H1 (cell line): ENCODE results near the gene TRIM59. TPM values are rescaled to one million over a fixed set of nuclear protein-coding genes. Genes with fewer than 3 reads are reported as not detected.
A peak's percentile ranks its signal among the peaks of the same experiment; 100 is the strongest.

ENCODE experiments used
- CTCF ChIA-PET: fragments of 300-600 bp; sonication (Branson Sonifier 250); formaldehyde crosslinking; loops from one replicate; lab custom pipeline; 2021; ENCODE audit not compliant: partially characterized antibody; lab: Charles Lee
- POLR2A ChIA-PET: fragments of 300-600 bp; sonication (Branson Sonifier 250); formaldehyde crosslinking; loops from one replicate; lab custom pipeline; 2021; ENCODE audit warnings: inconsistent platforms; ENCODE audit not compliant: partially characterized antibody; lab: Charles Lee
- DNase-seq, 2 experiments: peaks; one replicate each; pipeline versions ENCODE4 v3.0.0 to v3.0.0-alpha.2; 2010 to 2022; ENCODE audit warnings: low spot score in 2 of 2, low read depth in 1 of 2, mixed read lengths in 1 of 2
- FAIRE-seq: peaks from 2 replicates; lab custom pipeline; 2011; peaks lifted over from hg19 to GRCh38; lab: Jason Lieb, UNC
- H2AFZ ChIP-seq: 2 replicates; pipeline ENCODE4 v1.8.1; 2012; ENCODE audit warnings: low read length, inconsistent platforms
- H2AK5ac ChIP-seq: 2 replicates; pipeline ENCODE4 v1.6.1; 2013; ENCODE audit warnings: low read depth, low read length
- H2BK120ac ChIP-seq: replicated peaks from 2 replicates; pipeline ENCODE3; 2013; ENCODE audit warnings: low read depth, low read length, inconsistent platforms
- H2BK12ac ChIP-seq: 2 replicates; pipeline ENCODE4 v1.6.1; 2013; ENCODE audit warnings: low read depth, low read length
- H2BK15ac ChIP-seq: 2 replicates; pipeline ENCODE4 v1.6.1; 2013; ENCODE audit warnings: low read length
- H2BK20ac ChIP-seq: 2 replicates; pipeline ENCODE4 v1.6.1; 2013; ENCODE audit warnings: low read length
- H2BK5ac ChIP-seq: 2 replicates; pipeline ENCODE4 v1.6.1; 2013; ENCODE audit warnings: low read depth, low read length
- H3K14ac ChIP-seq: 2 replicates; pipeline ENCODE4 v1.6.1; 2013; ENCODE audit warnings: inconsistent platforms; ENCODE audit not compliant: insufficient read length
- H3K18ac ChIP-seq: 2 replicates; pipeline ENCODE4 v1.6.1; 2013; ENCODE audit warnings: low read length; ENCODE audit errors: extremely low read depth
- H3K23ac ChIP-seq: 2 replicates; pipeline ENCODE4 v1.6.1; 2013; ENCODE audit warnings: inconsistent platforms; ENCODE audit not compliant: insufficient read length
- H3K23me2 ChIP-seq: 2 replicates; pipeline ENCODE4 v1.6.1; 2013; ENCODE audit warnings: low read depth, low read length
- H3K27ac ChIP-seq: 2 replicates; pipeline ENCODE4 v1.6.1; 2011; ENCODE audit warnings: low read depth, low read length, inconsistent platforms
- H3K27me3 ChIP-seq, 4 experiments: replicated peaks in 1 of 4; 1 replicate in 1 of 4; 2 replicates in 3 of 4; pipeline versions ENCODE4 v1.6.1 to v1.8.1; 2011 to 2013; ENCODE audit warnings: low read length in 3 of 4, mild to moderate bottlenecking in 3 of 4, inconsistent platforms in 2 of 4, mixed read lengths in 2 of 4, moderate library complexity in 1 of 4; ENCODE audit not compliant: control insufficient read depth in 3 of 4, insufficient read depth in 3 of 4; ENCODE audit errors: extremely low read depth in 1 of 4
- H3K36me3 ChIP-seq, 4 experiments: 2 replicates each; pipeline versions ENCODE4 v1.6.1 to v1.8.1; 2011 to 2013; ENCODE audit warnings: mild to moderate bottlenecking in 4 of 4, low read length in 3 of 4, moderate library complexity in 2 of 4, control low read depth in 1 of 4, inconsistent platforms in 1 of 4; ENCODE audit not compliant: insufficient read depth in 4 of 4, control insufficient read depth in 2 of 4
- H3K4ac ChIP-seq: replicated peaks from 2 replicates; pipeline ENCODE3; 2013; ENCODE audit warnings: low read length, low read depth, mixed read lengths, inconsistent platforms; ENCODE audit not compliant: insufficient read length
- H3K4me1 ChIP-seq, 4 experiments: replicated peaks in 1 of 4; 1 replicate in 1 of 4; 2 replicates in 3 of 4; pipeline versions ENCODE4 v1.6.1 to v1.8.1; 2011 to 2013; ENCODE audit warnings: low read length in 3 of 4, inconsistent platforms in 2 of 4, mixed read lengths in 1 of 4; ENCODE audit not compliant: insufficient read depth in 4 of 4, control insufficient read depth in 3 of 4
- H3K4me2 ChIP-seq, 2 experiments: 2 replicates each; pipeline versions ENCODE4 v1.6.1 to v1.8.1; 2011 to 2013; ENCODE audit warnings: low read depth in 2 of 2, low read length in 2 of 2, control low read depth in 1 of 2, inconsistent platforms in 1 of 2, mild to moderate bottlenecking in 1 of 2; ENCODE audit not compliant: insufficient read depth in 1 of 2
- H3K4me3 ChIP-seq, 4 experiments: fragments of 200-600, 300-600 bp in 1 of 4; sonication (generic), shearing (Covaris generic), sonication (Bioruptor Twin) in 1 of 4; 2 replicates each; pipeline versions ENCODE4 v1.5.1 to v1.8.1; 2011 to 2016; ENCODE audit warnings: low read length in 4 of 4, low read depth in 3 of 4, control low read depth in 2 of 4, inconsistent platforms in 2 of 4, mild to moderate bottlenecking in 2 of 4, mixed read lengths in 1 of 4, moderate library complexity in 1 of 4; ENCODE audit not compliant: insufficient read depth in 2 of 4; ENCODE audit errors: extremely low read depth in 1 of 4
- H3K56ac ChIP-seq: replicated peaks from 2 replicates; pipeline ENCODE3; 2013; ENCODE audit warnings: low read depth, mild to moderate bottlenecking, mixed read lengths, low read length, inconsistent platforms; ENCODE audit not compliant: insufficient read length
- H3K79me1 ChIP-seq: 2 replicates; pipeline ENCODE4 v1.6.1; 2013; ENCODE audit warnings: low read depth, low read length, control low read depth
- H3K79me2 ChIP-seq, 2 experiments: 2 replicates each; pipeline versions ENCODE4 v1.6.1 to v1.8.1; 2012 to 2013; ENCODE audit warnings: low read length in 2 of 2, mild to moderate bottlenecking in 2 of 2, inconsistent platforms in 1 of 2; ENCODE audit not compliant: insufficient read depth in 2 of 2, control insufficient read depth in 1 of 2
- H3K9ac ChIP-seq, 4 experiments: replicated peaks in 1 of 4; 1 replicate in 1 of 4; 2 replicates in 3 of 4; pipeline versions ENCODE4 v1.6.1 to v1.8.1; 2011 to 2013; ENCODE audit warnings: low read depth in 3 of 4, low read length in 3 of 4, control low read depth in 2 of 4, mild to moderate bottlenecking in 2 of 4, moderate library complexity in 2 of 4, inconsistent platforms in 1 of 4; ENCODE audit errors: extremely low read depth in 1 of 4
- H3K9me3 ChIP-seq, 2 experiments: 2 replicates each; pipeline versions ENCODE4 v1.6.1 to v1.8.1; 2012 to 2013; ENCODE audit warnings: mild to moderate bottlenecking in 2 of 2, moderate library complexity in 2 of 2, control low read depth in 1 of 2, inconsistent platforms in 1 of 2, low read depth in 1 of 2, low read length in 1 of 2, mixed read lengths in 1 of 2; ENCODE audit not compliant: insufficient read depth in 2 of 2
- H4K20me1 ChIP-seq, 2 experiments: replicated peaks in 1 of 2; 2 replicates each; pipeline versions ENCODE3 to v1.8.1; 2011 to 2013; ENCODE audit warnings: inconsistent platforms in 2 of 2, low read length in 2 of 2, mild to moderate bottlenecking in 1 of 2; ENCODE audit not compliant: insufficient read depth in 2 of 2, control insufficient read depth in 1 of 2
- H4K5ac ChIP-seq: 2 replicates; pipeline ENCODE4 v1.6.1; 2013; ENCODE audit warnings: low read length, low read depth, mixed read lengths, inconsistent platforms; ENCODE audit not compliant: insufficient read length
- H4K8ac ChIP-seq: 2 replicates; pipeline ENCODE4 v1.8.0; 2013; ENCODE audit warnings: mild to moderate bottlenecking, moderate library complexity, low read length, inconsistent platforms; ENCODE audit not compliant: insufficient read depth; ENCODE audit errors: extremely low read depth
- H4K91ac ChIP-seq: replicated peaks from 2 replicates; pipeline ENCODE3; 2013; ENCODE audit warnings: low read length, mixed read lengths, inconsistent platforms; ENCODE audit not compliant: insufficient read length
- RAD21 ChIP-seq, 2 experiments: IDR thresholded peaks in 1 of 2; conservative IDR thresholded peaks in 1 of 2; 2 replicates each; pipeline ENCODE4 v1.6.1; 2011; ENCODE audit warnings: low read depth in 2 of 2, low read length in 2 of 2, improper control_type of control experiment in 1 of 2, inconsistent platforms in 1 of 2, mild to moderate bottlenecking in 1 of 2, moderate library complexity in 1 of 2
- SP4 ChIP-seq: IDR thresholded peaks from 2 replicates; pipeline ENCODE4 v1.6.1; 2012; ENCODE audit warnings: low read length, inconsistent platforms
- WGBS, 2 experiments: shearing (Covaris generic) in 1 of 2; methylation state at CpG; one replicate each; pipeline versions ENCODE4 v1.1.6 to v1.1.7; 2013 to 2015; ENCODE audit warnings: low lambda C conversion rate in 2 of 2, mixed read lengths in 2 of 2, inconsistent platforms in 1 of 2, low coverage in 1 of 2, missing lambda C conversion rate in 1 of 2; ENCODE audit not compliant: insufficient replicate concordance in 2 of 2, insufficient coverage in 1 of 2, insufficient read length in 1 of 2; ENCODE audit errors: extremely low coverage in 1 of 2, missing lambda C conversion rate in 1 of 2; 5-methylcytosine and 5-hydroxymethylcytosine counted together
- polyA plus RNA-seq, 7 experiments: library from polyadenylated mRNA; depleted of rRNA in 3 of 7; stranded (reverse) in 5 of 7; unstranded in 2 of 7; fragments of >200 nt in 5 of 7; fragments of 200-250 nt in 2 of 7; gene quantifications; 1 replicate in 5 of 7; 2 replicates in 1 of 7; 4 replicates in 1 of 7; pipeline versions ENCODE4 v1.2.1 to v1.2.3, GENCODE V29; 2011 to 2013; ENCODE audit warnings: missing spikeins in 2 of 7, mixed read lengths in 2 of 7
- total RNA-seq: library from RNA; stranded (reverse); fragmentation: NEBNext Ultra II Directional; extraction: Animal tissue kit (Norgen Biotek cat#: 25700); gene quantifications from 2 replicates; pipeline ENCODE4 v1.2.1, GENCODE V29; 2021
- TF ChIP-seq, protein P1 (sequence below), 3 experiments: IDR thresholded peaks; 1 replicate in 2 of 3; 2 replicates in 1 of 3; pipeline versions ENCODE4 v1.5.1 to v1.6.1; 2011; ENCODE audit warnings: low read length in 3 of 3, mild to moderate bottlenecking in 3 of 3, inconsistent platforms in 2 of 3, low read depth in 1 of 3, moderate library complexity in 1 of 3; ENCODE audit not compliant: insufficient read depth in 1 of 3; ENCODE audit errors: control extremely low read depth in 1 of 3

Gene TRIM59
- total and polyA plus RNA-seq, 2 of the 8 experiments (the other 6 are each of a cell fraction or from before 2014, with no cell fraction given), result 11.6 to 53.4 TPM

DNA sequence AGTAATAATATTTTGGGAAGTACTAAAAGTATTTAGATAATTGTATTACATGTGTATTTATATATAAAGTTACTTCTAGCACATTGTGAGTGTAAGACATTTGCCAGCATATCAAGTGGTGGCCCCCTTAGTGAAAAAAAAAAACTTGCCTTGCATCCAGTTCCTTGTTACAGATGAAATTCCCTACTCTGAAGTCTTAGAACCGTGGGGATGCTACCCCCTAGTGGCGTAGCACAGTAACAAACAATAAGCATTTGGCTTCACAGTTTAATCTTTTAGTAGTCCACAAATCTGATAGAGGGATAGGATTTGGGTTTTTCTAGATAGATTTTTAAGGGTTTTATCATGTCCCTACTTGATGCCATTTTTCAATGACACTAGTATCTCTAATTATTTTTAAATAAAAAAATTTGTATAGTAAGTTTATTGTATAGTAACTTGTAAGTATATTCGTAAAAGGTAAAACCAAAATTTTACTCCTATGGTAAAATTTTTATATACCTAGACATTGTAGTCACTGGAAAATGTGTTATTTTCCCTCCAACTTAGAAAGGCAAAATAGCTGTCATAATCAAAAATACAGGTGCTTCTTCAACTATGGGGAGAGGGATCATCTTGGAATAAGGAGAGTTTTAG is 35.9 kb downstream of the TRIM59 start:
- Histone ChIP-seq H3K36me3 (peaks cover 20 to 85% (median 47%) of the 10 kb centered on the region in 4 experiments), H3K27ac (no peak overlapping the region), H3K23me2 (no peaks in the 10 kb centered on the region), H3K9me3 (no peaks in the 10 kb centered on the region), H2AK5ac (no peak overlapping the region)
- TF ChIP-seq RAD21 (IDR thresholded peaks at IDR 0.05 in 1 of 2, conservative IDR thresholded peaks at IDR 0.05 in 1 of 2; ENCODE audit: low read depth in 2 of 2, low read length in 2 of 2) (peak; percentile 79 to 88), SP4 (no peak)
- TF ChIP-seq, protein P1, sequence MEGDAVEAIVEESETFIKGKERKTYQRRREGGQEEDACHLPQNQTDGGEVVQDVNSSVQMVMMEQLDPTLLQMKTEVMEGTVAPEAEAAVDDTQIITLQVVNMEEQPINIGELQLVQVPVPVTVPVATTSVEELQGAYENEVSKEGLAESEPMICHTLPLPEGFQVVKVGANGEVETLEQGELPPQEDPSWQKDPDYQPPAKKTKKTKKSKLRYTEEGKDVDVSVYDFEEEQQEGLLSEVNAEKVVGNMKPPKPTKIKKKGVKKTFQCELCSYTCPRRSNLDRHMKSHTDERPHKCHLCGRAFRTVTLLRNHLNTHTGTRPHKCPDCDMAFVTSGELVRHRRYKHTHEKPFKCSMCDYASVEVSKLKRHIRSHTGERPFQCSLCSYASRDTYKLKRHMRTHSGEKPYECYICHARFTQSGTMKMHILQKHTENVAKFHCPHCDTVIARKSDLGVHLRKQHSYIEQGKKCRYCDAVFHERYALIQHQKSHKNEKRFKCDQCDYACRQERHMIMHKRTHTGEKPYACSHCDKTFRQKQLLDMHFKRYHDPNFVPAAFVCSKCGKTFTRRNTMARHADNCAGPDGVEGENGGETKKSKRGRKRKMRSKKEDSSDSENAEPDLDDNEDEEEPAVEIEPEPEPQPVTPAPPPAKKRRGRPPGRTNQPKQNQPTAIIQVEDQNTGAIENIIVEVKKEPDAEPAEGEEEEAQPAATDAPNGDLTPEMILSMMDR (IDR thresholded peaks at IDR 0.05; ENCODE audit: control extremely low read depth in 1 of 3, insufficient read depth in 1 of 3, low read depth in 1 of 3, low read length in 3 of 3), result peak in 2 of 3 experiments; percentile 64 to 74; a peak in 3 of 4 replicates
- TF ChIP-seq, all 59 proteins: peak for 2
- WGBS, 2 experiments, result 44% methylated on average over 3 of the region's 3 CpGs; no CpG with 5 or more reads in 1 of the 2 experiments
- Histone ChIP-seq H2BK120ac (no peak overlapping the region), H2BK12ac (no peak overlapping the region), H2BK20ac (no peak overlapping the region), H2BK5ac (no peak overlapping the region), H4K91ac (no peak overlapping the region), H3K4ac (no peak overlapping the region), H3K4me2 (no peak overlapping the region), H3K56ac (no peak overlapping the region), H3K18ac (no peak overlapping the region), H3K4me3 (no peak overlapping the region), H3K14ac (no peak overlapping the region), H4K8ac (no peak overlapping the region), H3K27me3 (no peaks in the 10 kb centered on the region), H3K79me2 (peaks cover 0 to 11% of the 10 kb centered on the region in 2 experiments; a peak in 1 of 4 replicates), H2AFZ (no peak overlapping the region), H3K23ac (no peak overlapping the region), H2BK15ac (no peak overlapping the region), H3K9ac (no peak overlapping the region), H4K5ac (no peak overlapping the region), H4K20me1 (peaks cover 6 to 7% of the 10 kb centered on the region in 2 experiments), H3K79me1 (no peaks in the 10 kb centered on the region), H3K4me1 (no peaks in the 10 kb centered on the region)
- FAIRE-seq, result peak; percentile 86
- ChIA-PET CTCF (interaction anchor here (0.6 to 3.3 kb wide), 12 partner anchors 10 to 786 kb away, joined by 3 to 14 read pairs (median 3); no protein-coding TSS in a partner anchor), POLR2A (interaction anchor here (1.1 to 1.5 kb wide), 2 partner anchors 14 to 21 kb away, joined by 5 to 6 read pairs; partner anchors contain the start of gene SMC4)
- peak; percentile 39 to 67 for DNase-seq
